Measurements from ENCODE around the gene ZFYVE21.

Gene ZFYVE21

GRCh38 chr14:103733651-103734050, 18.0 kb downstream of the ZFYVE21 start:
- no peak overlapping the region for H3K4me3 ChIP-seq (ENCODE audit: control insufficient read depth, low read depth, low read length)
- no peak for TF ChIP-seq CTCF (IDR thresholded peaks at IDR 0.05; ENCODE audit: control insufficient read depth, insufficient read depth, low read depth, low read length, missing control alignments)
- no peak for DNase-seq (ENCODE audit: low read depth)

GRCh38 chr14:103734081-103734888, 18.7 kb downstream of the ZFYVE21 start:
- no peak for TF ChIP-seq CTCF (IDR thresholded peaks at IDR 0.05; ENCODE audit: control insufficient read depth, insufficient read depth, low read depth, low read length, missing control alignments)
- DNase-seq (ENCODE audit: low read depth), result no peak
- H3K4me3 ChIP-seq (ENCODE audit: control insufficient read depth, low read depth, low read length), result no peak overlapping the region

GRCh38 chr14:103735022-103735421, 19.4 kb downstream of the ZFYVE21 start:
- no peak overlapping the region for H3K4me3 ChIP-seq (ENCODE audit: control insufficient read depth, low read depth, low read length)

DNA sequence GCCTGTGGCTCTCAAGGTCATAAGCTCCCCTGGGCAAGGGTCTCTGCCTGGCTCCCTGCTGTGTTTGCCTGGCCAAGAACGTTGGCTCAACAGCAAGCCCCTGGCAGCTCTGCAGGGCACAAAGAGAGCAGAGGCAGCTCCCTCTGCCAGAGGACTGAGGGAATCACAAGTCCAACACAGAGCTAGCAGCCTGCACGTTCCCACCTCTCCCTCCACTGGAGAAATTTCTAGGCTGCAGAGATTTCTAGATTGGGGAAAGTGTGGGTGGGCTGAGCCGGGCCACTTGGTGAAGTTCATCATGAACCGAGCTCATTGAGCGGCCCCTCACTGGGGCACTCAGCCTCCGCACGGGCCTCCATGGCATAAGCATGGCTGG, 19.8 kb downstream of the ZFYVE21 start:
- H3K4me3 ChIP-seq (ENCODE audit: control insufficient read depth, low read depth, low read length), result no peak overlapping the region
- no peak for DNase-seq (ENCODE audit: low read depth)
- no peak for TF ChIP-seq CTCF (IDR thresholded peaks at IDR 0.05; ENCODE audit: control insufficient read depth, insufficient read depth, low read depth, low read length, missing control alignments)

More at GRCh38 chr14:103735022-103735421, 19.4 kb downstream of the ZFYVE21 start:
- no peak for TF ChIP-seq CTCF (IDR thresholded peaks at IDR 0.05; ENCODE audit: control insufficient read depth, insufficient read depth, low read depth, low read length, missing control alignments)
- no peak for DNase-seq (ENCODE audit: low read depth)

DNA sequence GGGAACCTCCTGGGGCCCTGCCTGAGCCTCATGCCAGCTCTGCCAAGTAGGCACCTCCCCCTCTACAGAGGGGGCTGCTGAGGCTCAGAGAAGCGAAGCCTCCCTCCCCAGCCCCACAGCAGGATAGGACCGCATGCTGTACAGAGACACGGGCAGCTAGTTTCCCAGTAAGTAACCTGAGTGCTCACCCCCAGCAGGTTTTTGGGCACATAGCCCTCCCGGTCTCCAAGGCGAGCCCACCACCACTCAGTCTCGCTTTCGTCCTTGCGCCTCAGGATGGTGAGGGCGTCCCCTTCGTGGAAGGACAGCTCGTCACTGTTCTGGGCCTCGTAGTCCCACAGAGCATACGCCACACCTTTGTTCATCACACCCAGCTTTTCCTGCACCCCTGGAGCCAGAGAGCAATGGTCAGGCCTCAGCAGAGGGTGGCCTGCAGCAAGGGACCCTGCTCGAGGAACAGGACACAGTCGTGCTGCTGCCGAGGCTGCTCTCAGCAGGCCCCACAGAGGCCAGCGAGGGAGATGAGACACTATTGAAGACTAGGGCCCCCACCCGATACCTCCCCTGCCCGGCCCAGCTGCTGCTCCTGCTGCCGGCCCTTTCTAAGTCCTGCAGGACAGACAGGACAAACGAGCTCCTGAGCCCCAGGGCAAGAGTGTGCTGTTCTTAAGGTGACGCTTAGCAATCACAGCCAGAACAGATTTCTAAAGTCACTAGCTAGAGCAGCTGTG, 20.4 kb downstream of the ZFYVE21 start:
- no peak overlapping the region for H3K4me3 ChIP-seq (ENCODE audit: control insufficient read depth, low read depth, low read length)
- DNase-seq (ENCODE audit: low read depth), result no peak
- no peak for TF ChIP-seq CTCF (IDR thresholded peaks at IDR 0.05; ENCODE audit: control insufficient read depth, insufficient read depth, low read depth, low read length, missing control alignments)

GRCh38 chr14:103736546-103737431, 21.2 kb downstream of the ZFYVE21 start:
- no peak for DNase-seq (ENCODE audit: low read depth)
- TF ChIP-seq CTCF (IDR thresholded peaks at IDR 0.05; ENCODE audit: control insufficient read depth, insufficient read depth, low read depth, low read length, missing control alignments), result no peak
- no peak overlapping the region for H3K4me3 ChIP-seq (ENCODE audit: control insufficient read depth, low read depth, low read length)
